Superior temporal gyrus (tissue), 1 donor: ENCODE data around the gene TCF7L1.

Source experiments
- DNase-seq: peaks from one replicate; pipeline ENCODE4 v3.0.0-alpha.2; 2016; ENCODE audit errors: extremely low spot score

Gene TCF7L1

GRCh38 chr2:85254540-85255300, 121.5 kb downstream of the TCF7L1 start:
- no peak for DNase-seq

- DNase-seq = no peak
These were observed 122.2 kb downstream of the TCF7L1 start for GRCh38 chr2:85255456-85255812.

DNA sequence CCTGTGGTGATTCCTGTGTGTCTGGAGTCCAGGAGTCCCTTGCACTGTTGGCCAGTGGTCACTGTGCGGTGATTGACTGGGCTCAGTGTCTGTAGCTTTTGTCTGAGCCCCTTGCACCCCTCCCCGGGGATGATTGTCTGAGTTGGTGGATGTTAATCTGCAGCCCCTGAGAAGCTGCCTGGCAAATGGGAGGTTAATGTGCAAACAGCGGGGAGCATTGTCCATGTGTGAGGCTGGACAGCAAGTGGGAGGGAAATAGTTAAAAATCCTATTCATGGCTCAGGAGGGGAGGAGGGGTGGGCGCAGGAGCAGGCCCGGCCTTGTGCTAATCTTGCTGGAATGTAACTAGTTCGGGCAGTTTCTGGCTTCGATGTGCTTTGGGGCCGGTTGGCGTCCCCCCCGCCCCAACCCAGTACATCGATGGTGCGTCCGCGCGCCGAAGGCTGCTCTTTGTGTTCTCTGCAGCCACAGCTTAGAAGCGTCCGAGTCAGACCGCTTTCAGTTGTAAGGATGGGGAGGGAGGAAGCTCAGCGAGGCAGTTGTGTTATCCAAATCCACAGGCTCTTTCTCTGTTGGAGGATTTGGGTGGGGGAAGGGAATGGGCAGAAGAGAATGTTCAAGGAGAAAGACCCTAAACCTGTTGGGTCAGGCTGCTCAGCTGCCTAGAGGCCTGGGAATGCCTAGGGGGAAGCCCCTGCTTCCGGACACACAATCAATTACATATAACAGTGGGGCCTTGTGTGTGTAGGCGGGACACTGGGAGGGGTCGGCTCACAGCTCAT, 122.8 kb downstream of the TCF7L1 start:
- DNase-seq = no peak

GRCh38 chr2:85257359-85257969, 124.3 kb downstream of the TCF7L1 start:
- DNase-seq = no peak

GRCh38 chr2:85257970-85258605, 124.9 kb downstream of the TCF7L1 start:
- no peak for DNase-seq

DNA sequence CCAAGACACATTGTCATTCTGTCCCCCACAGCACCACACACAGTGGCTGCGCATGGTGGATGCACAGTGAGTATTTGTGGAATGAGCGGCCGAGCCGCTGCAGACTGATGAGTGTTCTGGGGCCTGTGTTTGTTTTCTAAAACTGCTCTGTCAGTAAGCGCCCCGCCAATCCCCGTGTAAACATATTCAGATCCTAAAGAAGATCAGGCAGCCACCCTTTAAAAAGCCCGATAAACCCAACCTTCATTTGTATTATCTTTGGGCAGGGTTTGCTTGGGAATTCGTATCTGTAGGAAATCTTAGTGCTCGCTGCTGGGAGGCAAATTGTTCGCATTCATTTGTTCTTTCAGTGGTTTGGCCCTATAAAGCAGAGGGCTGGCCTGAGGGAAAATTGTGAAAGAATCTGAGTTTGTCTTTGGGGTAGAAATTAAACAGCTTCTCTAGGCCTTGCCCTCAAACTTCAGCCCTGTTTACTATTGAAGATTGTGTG, 126.0 kb downstream of the TCF7L1 start:
- DNase-seq = no peak

DNA sequence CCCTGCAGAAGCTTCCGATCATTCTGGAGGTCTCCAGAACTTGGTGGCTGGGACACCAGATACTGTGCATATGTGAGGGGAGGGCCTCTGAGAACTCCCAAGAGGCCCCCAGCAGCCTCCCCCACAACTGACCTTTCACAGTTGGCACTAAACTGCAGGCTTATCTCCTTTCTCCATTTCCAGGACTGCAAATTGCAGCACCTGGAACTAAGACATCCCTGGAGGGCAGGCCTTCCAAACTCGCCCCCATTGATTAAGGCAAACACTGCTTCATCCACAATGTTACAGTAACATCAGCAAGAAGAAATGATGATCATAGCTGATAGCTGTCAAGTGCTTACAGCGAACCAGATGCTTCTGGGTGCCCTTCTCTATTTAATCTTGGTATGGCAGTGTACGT, 126.7 kb downstream of the TCF7L1 start:
- no peak for DNase-seq

DNA sequence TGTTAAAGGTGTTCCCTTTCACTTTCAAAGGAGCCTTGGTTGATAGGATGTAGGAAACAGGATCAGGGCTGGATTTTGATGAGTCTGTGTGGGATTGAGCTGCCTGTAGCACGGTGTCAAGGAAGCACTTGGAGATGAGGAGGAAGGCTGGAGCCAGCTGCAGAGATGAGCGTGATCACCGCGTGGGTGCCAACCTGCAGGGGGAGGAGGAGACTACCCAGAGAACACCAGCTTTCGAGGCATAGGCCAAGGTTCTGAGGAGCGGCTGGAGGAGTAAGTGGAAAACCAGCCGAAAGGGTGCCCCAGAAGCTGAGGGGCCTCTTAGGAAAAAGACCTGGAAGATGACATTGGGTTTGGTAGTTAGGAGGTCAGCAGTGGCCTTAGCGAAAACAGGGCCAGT, 130.4 kb downstream of the TCF7L1 start:
- DNase-seq = no peak

- DNase-seq = no peak
These were observed 131.3 kb downstream of the TCF7L1 start for GRCh38 chr2:85264471-85264870.

GRCh38 chr2:85265304-85265703, 132.1 kb downstream of the TCF7L1 start:
- DNase-seq = no peak

GRCh38 chr2:85266146-85267041, 133.2 kb downstream of the TCF7L1 start:
- peak; percentile 62 for DNase-seq

DNA sequence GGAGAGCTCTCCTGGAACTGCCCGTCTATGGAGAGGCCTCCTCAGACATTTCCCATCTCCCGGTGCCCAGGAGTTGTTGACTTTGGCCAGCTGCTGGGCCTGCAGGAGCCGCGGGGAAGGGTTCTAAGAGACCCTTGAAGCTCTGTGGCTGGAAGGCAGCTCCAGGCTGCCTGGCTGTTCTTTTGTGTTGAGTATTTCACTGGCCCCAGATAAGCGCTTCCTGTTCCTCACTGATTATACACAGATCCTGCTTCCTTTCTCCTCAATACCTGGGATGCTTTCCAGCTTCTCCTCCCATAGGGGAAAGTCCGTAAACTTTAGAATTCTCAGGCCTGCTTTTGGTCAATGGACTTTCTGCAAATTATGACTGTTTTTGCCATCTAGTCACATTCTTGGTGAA, 136.8 kb downstream of the TCF7L1 start:
- DNase-seq = no peak

- DNase-seq = no peak
These were observed 139.2 kb downstream of the TCF7L1 start for GRCh38 chr2:85272357-85272756.

GRCh38 chr2:85273738-85274731, 140.8 kb downstream of the TCF7L1 start:
- DNase-seq = no peak

- no peak for DNase-seq
These were observed 142.9 kb downstream of the TCF7L1 start for GRCh38 chr2:85275984-85276540.

DNA sequence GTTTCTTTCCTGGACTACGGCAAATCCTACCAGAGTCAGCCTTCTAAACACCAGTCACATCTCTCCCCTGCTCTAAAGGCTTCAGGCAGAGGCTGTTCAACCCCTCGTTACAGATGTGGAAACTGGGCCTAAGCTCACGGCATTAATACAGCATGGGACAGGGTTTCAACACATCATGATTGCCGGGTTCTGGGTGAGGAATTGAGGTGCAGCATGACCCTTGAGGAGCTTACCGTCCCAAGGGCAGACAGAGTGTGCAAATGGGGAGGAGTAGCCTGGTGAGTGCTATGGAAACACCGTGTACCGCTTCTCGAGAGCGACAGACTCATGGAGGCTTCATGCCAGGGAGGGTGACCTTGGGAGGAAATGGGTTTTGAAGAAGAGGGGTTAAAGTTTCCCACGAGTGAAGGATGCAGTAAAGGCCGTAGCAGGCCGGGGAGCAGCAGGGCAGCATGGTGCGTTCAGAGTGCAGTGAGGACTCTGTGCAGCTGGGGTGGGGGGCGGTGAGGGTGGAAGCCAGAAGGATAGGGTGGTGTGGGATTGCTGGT, 143.5 kb downstream of the TCF7L1 start:
- DNase-seq = no peak

DNA sequence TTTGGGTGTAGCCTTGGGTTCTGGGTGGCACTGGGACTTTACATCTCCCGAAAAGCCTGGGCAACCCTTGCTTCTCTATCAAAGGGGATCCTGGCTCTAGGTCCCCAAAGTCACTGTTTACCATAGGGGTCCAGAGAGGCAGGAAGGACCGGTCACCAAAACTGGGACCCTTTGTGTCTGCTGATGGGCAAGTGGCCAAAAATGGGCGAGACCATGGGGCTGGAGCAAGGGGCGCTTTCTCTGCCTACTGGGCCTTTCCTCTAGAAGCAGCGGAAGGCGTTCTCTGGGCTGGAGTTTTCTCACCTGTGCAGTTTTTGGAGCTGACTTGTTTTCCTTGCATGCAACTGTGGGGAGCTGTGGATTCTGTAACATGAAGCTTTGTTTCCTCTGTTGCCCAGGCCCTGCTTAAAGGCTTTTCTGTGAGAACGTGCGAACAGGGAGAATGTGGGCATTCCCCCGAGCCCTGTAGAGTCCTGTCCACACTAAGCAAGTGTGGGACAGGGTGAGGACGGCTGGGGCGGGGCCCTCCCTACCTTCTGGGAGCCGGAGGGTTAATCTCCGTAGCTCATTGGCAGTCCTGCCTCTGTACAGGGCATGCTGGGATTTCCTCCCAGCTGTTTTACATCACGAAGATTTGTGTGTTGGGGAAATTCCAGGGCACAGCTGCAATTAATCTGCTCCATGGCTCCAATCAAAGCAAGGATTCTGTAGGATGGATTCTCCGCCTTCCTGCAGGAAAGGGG, 144.4 kb downstream of the TCF7L1 start:
- DNase-seq = no peak

DNA sequence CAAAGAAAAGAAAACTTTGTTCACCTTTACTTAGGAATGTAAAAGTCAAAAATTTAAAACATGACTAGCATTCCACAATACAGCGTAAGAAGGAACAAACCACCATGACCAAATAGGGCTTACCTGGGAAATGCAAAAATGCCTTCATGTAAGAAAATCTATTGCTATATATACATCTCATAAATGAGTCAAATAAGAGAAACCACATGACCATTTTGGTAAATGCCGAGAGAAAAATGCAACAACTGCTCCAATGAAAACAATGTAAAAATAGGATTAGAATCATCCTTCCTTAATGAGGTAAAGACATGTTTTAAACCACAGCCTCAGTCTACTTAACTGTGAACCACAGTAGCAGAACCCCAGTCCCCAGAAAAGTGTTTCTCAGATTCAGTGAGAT, 145.2 kb downstream of the TCF7L1 start:
- DNase-seq = no peak

DNA sequence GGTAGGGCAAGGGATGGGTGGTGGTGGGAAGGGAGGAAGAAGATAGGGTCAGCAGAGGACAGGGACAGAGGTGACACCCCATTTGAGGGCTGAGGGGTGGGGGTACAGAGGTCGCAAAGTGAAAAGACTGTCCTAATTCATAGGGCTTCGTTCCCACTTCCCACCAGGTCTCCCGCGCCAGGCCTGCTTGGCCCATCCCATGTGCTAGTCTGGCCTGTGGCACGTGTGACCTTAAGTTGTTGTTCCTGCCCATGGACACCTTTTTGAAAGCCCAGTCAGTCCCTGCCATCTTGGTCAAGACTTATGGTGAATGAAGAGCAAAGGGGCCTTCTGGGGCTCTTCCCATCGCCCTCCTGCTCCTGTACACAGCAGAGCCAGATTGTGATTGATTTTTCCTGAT, 148.4 kb downstream of the TCF7L1 start:
- no peak for DNase-seq
